MM.1S (cell line): ENCODE results near the gene TMTC2.

Experiments used
- DNase-seq: peaks from one replicate; pipeline ENCODE4 v3.0.0-alpha.2; 2015
- H2AFZ ChIP-seq: fragments of 300-600 bp; sonication (generic); 2 replicates; pipeline ENCODE4 v1.6.0; 2016; ENCODE audit warnings: antibody characterized with exemption, low read length
- H3F3A ChIP-seq: fragments of 300-600 bp; sonication (generic); 2 replicates; pipeline ENCODE4 v1.6.1; 2016; ENCODE audit warnings: mild to moderate bottlenecking, antibody characterized with exemption, low read length, moderate library complexity, mixed read lengths; ENCODE audit not compliant: insufficient read depth
- H3K27ac ChIP-seq: fragments of 300-600 bp; sonication (generic); 2 replicates; pipeline ENCODE4 v1.5.1; 2016; ENCODE audit warnings: mild to moderate bottlenecking, low read length
- H3K27me3 ChIP-seq: fragments of 300-600 bp; sonication (generic); replicated peaks from 2 replicates; pipeline ENCODE4 v1.6.0; 2016; ENCODE audit warnings: low read length; ENCODE audit not compliant: insufficient read depth
- H3K36me3 ChIP-seq: fragments of 300-600 bp; sonication (generic); replicated peaks from 2 replicates; pipeline ENCODE4 v1.6.1; 2016; ENCODE audit warnings: mild to moderate bottlenecking, low read length, mixed read lengths; ENCODE audit not compliant: insufficient read depth
- H3K4me1 ChIP-seq: fragments of 300-600 bp; sonication (generic); 2 replicates; pipeline ENCODE4 v1.6.1; 2016; ENCODE audit warnings: low read length, mixed read lengths
- H3K4me2 ChIP-seq: fragments of 300-600 bp; sonication (generic); 2 replicates; pipeline ENCODE4 v1.6.0; 2016; ENCODE audit warnings: low read depth, low read length
- H3K4me3 ChIP-seq: fragments of 300-600 bp; sonication (generic); 2 replicates; pipeline ENCODE4 v1.5.1; 2016; ENCODE audit warnings: low read length, mixed read lengths
- H3K79me2 ChIP-seq: fragments of 300-600 bp; sonication (generic); 2 replicates; pipeline ENCODE4 v1.6.1; 2016; ENCODE audit warnings: mixed run types, low read length, mixed read lengths
- H3K9ac ChIP-seq: fragments of 300-600 bp; sonication (generic); 2 replicates; pipeline ENCODE4 v1.6.1; 2016; ENCODE audit warnings: low read length, mixed read lengths
- H3K9me2 ChIP-seq: fragments of 300-600 bp; sonication (generic); replicated peaks from 2 replicates; pipeline ENCODE4 v1.6.1; 2016; ENCODE audit warnings: mild to moderate bottlenecking, low read length, mixed read lengths; ENCODE audit not compliant: insufficient read depth
- H3K9me3 ChIP-seq: fragments of 300-600 bp; sonication (generic); replicated peaks from 2 replicates; pipeline ENCODE4 v1.6.1; 2016; ENCODE audit warnings: mild to moderate bottlenecking, low read length, mixed read lengths; ENCODE audit not compliant: insufficient read depth
- H4K20me1 ChIP-seq: fragments of 300-600 bp; sonication (generic); 2 replicates; pipeline ENCODE4 v1.6.1; 2016; ENCODE audit warnings: mild to moderate bottlenecking, low read length, moderate library complexity, mixed read lengths; ENCODE audit not compliant: insufficient read depth
- CTCF ChIP-seq: fragments of 300-600 bp; sonication (generic); IDR thresholded peaks from 2 replicates; pipeline ENCODE4 v1.5.1; 2016; ENCODE audit warnings: antibody characterized with exemption, low read length, mixed read lengths
- EZH2 ChIP-seq: fragments of 300-600 bp; sonication (generic); optimal IDR thresholded peaks from 2 replicates; pipeline ENCODE3; 2017; ENCODE audit warnings: low read depth, mild to moderate bottlenecking, antibody characterized with exemption, low read length, mixed read lengths
- EZH2phosphoT487 ChIP-seq: fragments of 300-600 bp; sonication (generic); IDR thresholded peaks from 2 replicates; pipeline ENCODE4 v1.6.1; 2018; ENCODE audit warnings: antibody characterized with exemption, low read length

TMTC2 gene

GRCh38 chr12:82923935-82924334 lies 237.2 kb downstream of the TMTC2 start:
- Histone ChIP-seq H3K27me3 (no peaks in the 10 kb centered on the region), H3K4me2 (no peak overlapping the region), H3K36me3 (no peaks in the 10 kb centered on the region), H3K79me2 (no peaks in the 10 kb centered on the region), H3K4me1 (no peaks in the 10 kb centered on the region), H3K9me2 (no peaks in the 10 kb centered on the region), H3K9me3 (no peaks in the 10 kb centered on the region), H3K27ac (no peak overlapping the region), H4K20me1 (no peaks in the 10 kb centered on the region; the same call in 1 of the 2 replicates), H3F3A (no peaks in the 10 kb centered on the region), H3K4me3 (no peak overlapping the region), H2AFZ (no peak overlapping the region), H3K9ac (no peak overlapping the region)
- TF ChIP-seq CTCF (no peak), EZH2phosphoT487 (no peak), EZH2 (no peak)
- DNase-seq: no peak

- Histone ChIP-seq H3K4me1 (no peaks in the 10 kb centered on the region), H2AFZ (no peak overlapping the region), H4K20me1 (no peaks in the 10 kb centered on the region), H3K36me3 (no peaks in the 10 kb centered on the region), H3F3A (no peaks in the 10 kb centered on the region), H3K9me3 (no peaks in the 10 kb centered on the region), H3K4me3 (no peak overlapping the region), H3K9ac (no peak overlapping the region), H3K9me2 (no peaks in the 10 kb centered on the region), H3K4me2 (no peak overlapping the region), H3K27ac (no peak overlapping the region), H3K79me2 (no peaks in the 10 kb centered on the region), H3K27me3 (no peaks in the 10 kb centered on the region)
- TF ChIP-seq EZH2: no peak
- TF ChIP-seq EZH2phosphoT487: no peak
- TF ChIP-seq CTCF: no peak
- DNase-seq: no peak
Observed at GRCh38 chr12:82926630-82927029, 239.9 kb downstream of the TMTC2 start.

GRCh38 chr12:82930301-82930700 lies 243.6 kb downstream of the TMTC2 start:
- no peaks in the 10 kb centered on the region for H3K79me2 ChIP-seq
- H3F3A ChIP-seq: no peaks in the 10 kb centered on the region
- no peak overlapping the region for H2AFZ ChIP-seq
- no peaks in the 10 kb centered on the region for H3K27me3 ChIP-seq
- no peak overlapping the region for H3K4me2 ChIP-seq
- H3K9me2 ChIP-seq: no peaks in the 10 kb centered on the region
- H3K4me1 ChIP-seq: no peaks in the 10 kb centered on the region
- DNase-seq: no peak
- no peak overlapping the region for H3K4me3 ChIP-seq
- H3K9ac ChIP-seq: no peak overlapping the region
- no peaks in the 10 kb centered on the region for H3K36me3 ChIP-seq
- no peak overlapping the region for H3K27ac ChIP-seq
- H3K9me3 ChIP-seq: no peaks in the 10 kb centered on the region
- no peak for TF ChIP-seq EZH2phosphoT487
- TF ChIP-seq EZH2: no peak
- TF ChIP-seq CTCF: no peak
- no peaks in the 10 kb centered on the region for H4K20me1 ChIP-seq
